Amniotic epithelial cell (primary cell): ENCODE results near the gene DRAXIN.

Experiments used
- DNase-seq: peaks from one replicate; pipeline ENCODE4 v3.0.0-alpha.2; 2010; ENCODE audit warnings: low read depth

The DRAXIN gene

GRCh38 chr1:11685210-11685752 lies 6.2 kb upstream of the DRAXIN start:
- no peak for DNase-seq

- DNase-seq: no peak
Measured at GRCh38 chr1:11688506-11688905, 3.0 kb upstream of the DRAXIN start.

- no peak for DNase-seq
Measured at GRCh38 chr1:11690397-11691301, 861 bp upstream of the DRAXIN start.

- DNase-seq: no peak
Measured at GRCh38 chr1:11691928-11692711, 610 bp downstream of the DRAXIN start.

- DNase-seq: peak; percentile 33
Measured at GRCh38 chr1:11693024-11693590, 1.6 kb downstream of the DRAXIN start.

- DNase-seq: no peak
Measured at GRCh38 chr1:11693917-11694316, 2.4 kb downstream of the DRAXIN start.

- DNase-seq: no peak
Measured at GRCh38 chr1:11695861-11696260, 4.4 kb downstream of the DRAXIN start.

- no peak for DNase-seq
Measured at GRCh38 chr1:11697188-11697892, 5.8 kb downstream of the DRAXIN start.

- DNase-seq: no peak
Measured at GRCh38 chr1:11697893-11698210, 6.3 kb downstream of the DRAXIN start.

GRCh38 chr1:11700601-11701467 lies 9.3 kb downstream of the DRAXIN start:
- DNase-seq: no peak

- no peak for DNase-seq
Measured at GRCh38 chr1:11701551-11701961, 10.0 kb downstream of the DRAXIN start.

GRCh38 chr1:11701981-11702803 lies 10.7 kb downstream of the DRAXIN start:
- no peak for DNase-seq

- no peak for DNase-seq
Measured at GRCh38 chr1:11703357-11704193, 12.1 kb downstream of the DRAXIN start.

GRCh38 chr1:11704194-11704529 lies 12.7 kb downstream of the DRAXIN start:
- DNase-seq: no peak

GRCh38 chr1:11704691-11705475 lies 13.4 kb downstream of the DRAXIN start:
- no peak for DNase-seq

- DNase-seq: no peak
Measured at GRCh38 chr1:11705596-11705995, 14.1 kb downstream of the DRAXIN start.

GRCh38 chr1:11706292-11706691 lies 14.8 kb downstream of the DRAXIN start:
- DNase-seq: no peak

- DNase-seq: no peak
Measured at GRCh38 chr1:11707621-11708276, 16.2 kb downstream of the DRAXIN start.
